Measurements from ENCODE around the gene PCGF1.
"Not testable (repeated sequence)": the region's sequence is repeated elsewhere in the genome, so short reads cannot be mapped to it uniquely, and the experiment has no call there.

Gene PCGF1

DNA sequence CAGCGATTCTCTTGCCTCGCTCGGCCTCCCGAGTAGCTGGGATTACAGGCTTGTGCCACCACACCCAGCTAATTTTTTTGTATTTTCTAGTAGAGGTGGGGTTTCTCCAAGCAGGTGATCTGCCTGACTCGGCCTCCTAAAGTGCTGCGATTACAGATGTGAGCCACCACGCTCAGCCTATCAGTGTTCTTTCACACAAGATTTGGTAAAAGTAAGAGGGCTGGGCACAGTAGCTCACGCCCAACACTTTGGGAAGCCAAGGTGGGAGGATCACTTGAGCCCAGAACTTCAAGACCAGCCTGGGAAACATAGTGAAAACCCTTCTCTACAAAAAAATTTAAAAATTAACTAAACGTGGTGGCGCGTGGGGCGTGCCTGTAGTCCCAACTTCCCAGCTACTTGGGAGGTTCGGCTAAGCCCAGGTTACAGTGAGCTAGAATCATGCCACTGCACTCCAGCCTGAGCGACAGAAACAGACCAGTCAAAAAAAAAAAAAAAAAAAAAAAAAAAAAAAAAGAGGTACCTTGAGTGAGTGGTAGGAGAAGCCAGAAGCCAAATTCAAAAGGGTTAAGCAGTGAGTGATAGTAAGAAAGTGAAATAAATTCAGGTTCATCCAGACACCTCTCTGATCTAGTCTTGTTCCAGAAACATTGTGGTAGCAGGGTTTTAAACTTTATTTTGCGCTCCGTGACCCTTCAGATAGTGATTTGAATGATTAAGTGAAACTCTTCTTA, 36.0 kb downstream of the PCGF1 start:
- peak overlapping the region; percentile 62 to 90 (median 86) for H3K27ac ChIP-seq
- peak overlapping the region; percentile 65 to 84 (median 74) for H3K4me3 ChIP-seq
- peak overlapping the region; percentile 83 to 98 (median 95) for H3K4me2 ChIP-seq
- H3K9me3 ChIP-seq (replicated peaks in 1 of 11), result no peaks in the 10 kb centered on the region
- H3K36me3 ChIP-seq, result peaks cover 23 to 34% (median 26%) of the 10 kb centered on the region in 11 experiments
- H4K20me1 ChIP-seq, result no peaks in the 10 kb centered on the region
- peaks cover 24 to 44% (median 32%) of the 10 kb centered on the region in 10 experiments for H3K4me1 ChIP-seq
- peak overlapping the region; percentile 82 to 89 (median 86) for H3K9ac ChIP-seq
- no peaks in the 10 kb centered on the region for H3K27me3 ChIP-seq
- TF ChIP-seq Cebpa-rat (IDR thresholded peaks at IDR 0.05), result no peak

DNA sequence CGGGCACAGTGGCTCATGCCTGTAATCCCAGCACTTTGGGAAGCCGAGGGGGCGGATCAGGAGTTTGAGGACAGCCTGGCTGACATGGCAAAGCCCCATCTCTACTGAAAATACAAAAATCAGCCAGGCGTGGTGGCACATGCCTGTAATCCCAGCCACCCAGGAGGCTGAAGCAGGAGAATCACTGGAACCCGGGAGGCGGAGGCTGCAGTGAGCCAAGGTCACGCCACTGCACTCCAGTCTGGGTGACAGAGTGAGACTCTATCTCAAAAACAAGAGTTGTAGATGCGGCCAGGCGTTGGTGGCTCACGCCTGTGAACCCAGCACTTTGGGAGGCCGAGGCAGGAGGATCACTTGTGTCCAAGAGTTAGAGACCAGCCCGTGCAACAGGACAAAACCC, 36.8 kb downstream of the PCGF1 start:
- Histone ChIP-seq H3K4me1 (peaks cover 29 to 47% (median 36%) of the 10 kb centered on the region in 10 experiments), H3K9ac (peak overlapping the region in 9 of 11 experiments; percentile 82 to 89 (median 86); a peak in 13 of 22 replicates), H3K27ac (peak overlapping the region in 4 of 11 experiments; percentile 79 to 89 (median 86); a peak in 3 of 22 replicates), H3K4me2 (peak overlapping the region; percentile 83 to 98 (median 95)), H3K4me3 (peak overlapping the region in 5 of 10 experiments; percentile 68 to 84 (median 76); a peak in 3 of 20 replicates), H3K36me3 (peaks cover 17 to 27% (median 19%) of the 10 kb centered on the region in 11 experiments)
- not testable (repeated sequence) for H3K9me3 ChIP-seq (replicated peaks in 1 of 11); H4K20me1 ChIP-seq; H3K27me3 ChIP-seq

DNA sequence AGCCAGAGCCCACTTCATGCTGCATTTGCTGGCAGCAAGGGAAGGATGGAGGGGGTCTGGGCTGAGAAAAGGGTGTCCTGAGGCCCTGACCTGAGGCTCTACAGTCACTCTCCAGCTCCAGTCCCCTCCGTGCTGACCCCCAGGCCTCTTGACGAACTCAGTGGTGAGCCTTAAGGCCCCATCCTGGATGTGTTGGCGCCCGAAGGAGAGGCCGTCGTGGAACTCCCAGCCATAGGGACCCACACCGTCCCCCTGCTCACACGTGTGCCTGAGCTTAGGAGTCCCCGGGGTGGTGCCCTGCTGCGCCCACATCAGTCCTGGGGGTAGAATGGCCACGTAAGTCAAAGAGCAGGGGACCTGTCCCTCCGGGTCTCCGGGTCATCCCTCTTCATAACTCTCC, 43.1 kb downstream of the PCGF1 start:
- Histone ChIP-seq H3K4me3 (peak overlapping the region; percentile 81 to 96 (median 90)), H4K20me1 (peaks cover 0 to 20% (median 4%) of the 10 kb centered on the region in 11 experiments; a peak in 10 of 22 replicates), H3K27me3 (no peaks in the 10 kb centered on the region), H3K9me3 (replicated peaks in 1 of 11) (no peaks in the 10 kb centered on the region), H3K27ac (peak overlapping the region; percentile 72 to 88 (median 83)), H3K4me1 (peaks cover 21 to 33% (median 29%) of the 10 kb centered on the region in 10 experiments), H3K4me2 (peak overlapping the region; percentile 82 to 100 (median 99)), H3K9ac (peak overlapping the region; percentile 85 to 96 (median 89)), H3K36me3 (peaks cover 25 to 34% (median 28%) of the 10 kb centered on the region in 11 experiments)
- TF ChIP-seq Cebpa-rat (IDR thresholded peaks at IDR 0.05), result no peak

DNA sequence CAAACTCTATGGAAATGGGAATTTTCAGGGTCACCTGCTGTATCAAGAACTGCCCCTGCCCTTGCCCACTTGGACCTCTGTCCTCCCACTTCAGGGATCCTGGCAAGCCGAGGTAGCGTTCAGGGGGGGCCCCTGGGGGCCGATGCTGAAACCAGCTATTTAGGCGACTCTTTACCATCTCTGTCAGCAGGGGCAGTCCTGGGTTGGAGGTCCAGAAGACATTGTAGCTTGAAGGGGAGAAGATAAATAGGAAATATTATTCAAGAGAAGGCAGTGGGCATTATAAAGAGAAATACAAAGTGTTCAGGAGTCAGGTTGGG, 44.7 kb downstream of the PCGF1 start:
- Histone ChIP-seq H3K4me1 (peaks cover 23 to 38% (median 35%) of the 10 kb centered on the region in 10 experiments), H3K36me3 (peaks cover 25 to 34% (median 28%) of the 10 kb centered on the region in 11 experiments), H3K4me3 (no peak overlapping the region), H3K9ac (no peak overlapping the region), H3K27me3 (no peaks in the 10 kb centered on the region), H4K20me1 (peaks cover 0 to 20% (median 4%) of the 10 kb centered on the region in 11 experiments; a peak in 10 of 22 replicates), H3K27ac (no peak overlapping the region), H3K9me3 (replicated peaks in 1 of 11) (no peaks in the 10 kb centered on the region), H3K4me2 (peak overlapping the region in 4 of 11 experiments; percentile 45 to 99 (median 99); a peak in 5 of 22 replicates)
- TF ChIP-seq Cebpa-rat (IDR thresholded peaks at IDR 0.05), result no peak

DNA sequence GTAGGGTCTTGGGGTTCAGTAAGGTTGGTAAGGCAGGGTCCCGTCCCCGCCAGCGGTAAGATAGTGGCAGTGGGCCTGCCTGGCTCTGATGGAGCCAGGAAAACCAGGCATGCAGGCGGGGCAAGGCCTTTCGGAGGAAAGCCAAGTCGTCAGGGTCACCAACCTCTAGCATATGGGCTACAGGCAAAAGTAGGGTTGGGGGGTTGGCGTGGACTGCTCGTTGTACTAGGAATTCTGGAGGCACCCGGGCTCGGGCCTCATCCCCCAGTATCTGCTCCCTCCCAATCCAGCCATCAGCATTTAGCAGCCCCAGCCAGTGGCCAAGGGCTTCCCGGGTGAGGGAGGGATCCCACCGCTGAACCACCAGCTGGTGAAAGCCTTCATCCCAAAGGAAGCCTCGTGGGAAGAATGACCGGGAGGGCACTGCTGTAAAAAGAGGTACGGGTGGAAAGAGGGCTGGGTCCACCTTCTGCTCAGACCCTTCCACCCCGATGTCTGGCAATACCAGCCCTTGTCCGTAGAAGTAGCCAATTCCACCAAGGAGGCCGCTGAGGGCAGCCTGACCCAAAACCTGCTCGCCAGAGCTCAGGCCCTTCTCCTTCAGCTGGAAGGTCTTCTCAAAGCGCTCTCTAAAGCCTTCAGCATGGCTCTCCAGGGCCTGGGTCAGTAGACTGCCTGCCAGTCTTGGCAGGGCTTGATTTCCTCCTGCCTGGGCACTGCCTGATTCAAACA, 45.3 kb downstream of the PCGF1 start:
- no peak for TF ChIP-seq Cebpa-rat (IDR thresholded peaks at IDR 0.05)
- Histone ChIP-seq H3K4me2 (no peak overlapping the region), H4K20me1 (peaks cover 0 to 20% (median 4%) of the 10 kb centered on the region in 11 experiments; a peak in 10 of 22 replicates), H3K4me3 (no peak overlapping the region), H3K9ac (no peak overlapping the region), H3K27me3 (no peaks in the 10 kb centered on the region), H3K36me3 (peaks cover 25 to 34% (median 28%) of the 10 kb centered on the region in 11 experiments), H3K27ac (no peak overlapping the region), H3K9me3 (replicated peaks in 1 of 11) (no peaks in the 10 kb centered on the region), H3K4me1 (peaks cover 23 to 38% (median 35%) of the 10 kb centered on the region in 10 experiments)

DNA sequence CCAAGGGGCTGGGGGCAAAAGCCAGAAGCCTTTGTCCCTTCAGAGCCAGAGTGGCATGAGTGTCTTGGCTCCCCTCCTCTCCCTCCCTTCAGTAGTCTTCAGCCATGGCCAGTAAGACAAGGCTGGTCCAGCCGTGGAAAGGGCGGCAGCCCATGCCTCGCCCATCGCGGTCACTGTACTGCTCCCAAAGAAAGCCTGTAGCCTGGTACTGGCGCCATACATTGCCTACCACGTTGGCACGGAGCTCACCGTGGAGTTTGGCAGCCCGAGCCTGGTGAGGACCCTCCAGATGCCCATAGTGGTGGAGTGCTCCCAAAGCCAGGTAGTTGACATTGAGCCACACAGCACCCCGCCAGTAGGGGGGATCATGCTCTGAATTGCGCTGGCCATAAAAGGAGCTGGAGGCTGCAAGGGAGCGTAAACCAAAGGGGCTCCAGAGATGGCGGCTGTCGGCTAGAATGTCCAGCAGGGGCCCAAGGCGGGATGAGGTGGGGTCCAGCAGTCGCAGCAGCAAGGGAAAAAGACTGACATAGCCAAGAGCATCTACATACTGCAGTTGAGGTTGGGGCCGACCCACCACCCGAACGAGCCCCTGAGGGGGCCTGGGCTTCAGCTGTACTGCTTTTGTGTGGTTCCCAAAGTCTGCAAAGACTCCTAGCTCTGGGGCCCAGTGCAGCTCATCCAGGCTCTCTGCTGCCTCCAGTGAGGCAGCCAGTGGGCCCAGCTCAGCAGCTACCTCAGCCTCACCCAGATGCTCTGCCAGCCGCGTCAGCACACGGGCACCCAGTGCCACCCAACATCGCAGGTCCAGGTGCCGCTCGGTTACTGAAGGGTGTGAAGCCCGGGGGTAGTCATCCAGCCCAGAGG, 46.1 kb downstream of the PCGF1 start:
- Histone ChIP-seq H3K4me3 (no peak overlapping the region), H3K27ac (no peak overlapping the region), H3K4me1 (peaks cover 31 to 46% (median 43%) of the 10 kb centered on the region in 10 experiments), H3K4me2 (no peak overlapping the region), H3K9ac (no peak overlapping the region), H4K20me1 (peaks cover 0 to 20% (median 4%) of the 10 kb centered on the region in 11 experiments; a peak in 10 of 22 replicates), H3K9me3 (replicated peaks in 1 of 11) (no peaks in the 10 kb centered on the region), H3K27me3 (no peaks in the 10 kb centered on the region), H3K36me3 (peaks cover 25 to 34% (median 28%) of the 10 kb centered on the region in 11 experiments)
- TF ChIP-seq Cebpa-rat (IDR thresholded peaks at IDR 0.05), result no peak

DNA sequence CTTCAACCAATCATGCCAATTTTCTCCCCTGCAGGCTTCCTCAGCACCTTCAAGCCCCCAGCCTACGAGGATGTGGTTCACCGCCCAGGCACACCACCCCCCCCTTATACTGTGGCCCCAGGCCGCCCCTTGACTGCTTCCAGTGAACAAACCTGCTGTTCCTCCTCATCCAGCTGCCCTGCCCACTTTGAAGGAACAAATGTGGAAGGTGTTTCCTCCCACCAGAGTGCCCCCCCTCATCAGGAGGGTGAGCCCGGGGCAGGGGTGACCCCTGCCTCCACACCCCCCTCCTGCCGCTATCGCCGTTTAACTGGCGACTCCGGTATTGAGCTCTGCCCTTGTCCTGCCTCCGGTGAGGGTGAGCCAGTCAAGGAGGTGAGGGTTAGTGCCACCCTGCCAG, 47.3 kb downstream of the PCGF1 start:
- H3K27me3 ChIP-seq; H3K27ac ChIP-seq; H3K4me3 ChIP-seq; H3K9me3 ChIP-seq (replicated peaks in 1 of 11): not testable (repeated sequence)
- Histone ChIP-seq H3K36me3 (peaks cover 25 to 34% (median 28%) of the 10 kb centered on the region in 11 experiments), H4K20me1 (peaks cover 0 to 20% (median 4%) of the 10 kb centered on the region in 11 experiments; a peak in 10 of 22 replicates), H3K9ac (peak overlapping the region in 1 of 11 experiments; percentile 87; a peak in 1 of 22 replicates), H3K4me1 (peaks cover 38 to 52% (median 49%) of the 10 kb centered on the region in 10 experiments), H3K4me2 (peak overlapping the region in 5 of 11 experiments; percentile 94 to 99 (median 96); a peak in 5 of 22 replicates)

DNA sequence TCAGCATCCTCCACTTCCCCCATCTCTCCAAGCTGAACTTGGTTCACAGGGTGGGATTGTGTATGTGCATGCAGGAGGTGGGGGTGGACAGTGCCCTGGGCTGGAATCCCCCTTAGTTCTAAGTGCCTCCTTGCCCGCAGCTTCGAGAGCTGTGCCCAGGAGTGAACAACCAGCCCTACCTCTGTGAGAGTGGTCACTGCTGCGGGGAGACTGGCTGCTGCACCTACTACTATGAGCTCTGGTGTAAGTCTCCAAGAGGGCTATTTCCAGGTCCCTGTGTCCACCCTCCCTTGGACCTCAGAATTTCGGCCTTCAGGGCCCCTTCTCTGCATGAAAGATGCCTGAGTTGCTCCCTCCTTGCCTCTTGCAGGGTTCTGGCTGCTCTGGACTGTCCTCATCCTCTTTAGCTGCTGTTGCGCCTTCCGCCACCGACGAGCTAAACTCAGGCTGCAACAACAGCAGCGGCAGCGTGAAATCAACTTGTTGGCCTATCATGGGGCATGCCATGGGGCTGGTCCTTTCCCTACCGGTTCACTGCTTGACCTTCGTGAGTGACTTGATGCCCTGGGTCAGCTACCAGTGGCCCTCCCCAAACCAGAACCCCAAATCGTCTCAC, 47.9 kb downstream of the PCGF1 start:
- peaks cover 38 to 52% (median 49%) of the 10 kb centered on the region in 10 experiments for H3K4me1 ChIP-seq
- H3K9me3 ChIP-seq (replicated peaks in 1 of 11); H3K27me3 ChIP-seq: not testable (repeated sequence)
- peaks cover 25 to 34% (median 28%) of the 10 kb centered on the region in 11 experiments for H3K36me3 ChIP-seq
- H4K20me1 ChIP-seq, result peaks cover 0 to 20% (median 4%) of the 10 kb centered on the region in 11 experiments; a peak in 10 of 22 replicates
- peak overlapping the region in 8 of 10 experiments; percentile 72 to 91 (median 80); a peak in 16 of 20 replicates for H3K4me3 ChIP-seq
- peak overlapping the region; percentile 82 to 99 (median 95) for H3K4me2 ChIP-seq
- peak overlapping the region in 1 of 11 experiments; percentile 16; a peak in 1 of 22 replicates for H3K27ac ChIP-seq
- H3K9ac ChIP-seq, result peak overlapping the region in 8 of 11 experiments; percentile 79 to 91 (median 85); a peak in 16 of 22 replicates
